Measurements from ENCODE around the gene NCOA3. TPM values are rescaled to one million over a fixed set of nuclear protein-coding genes. Genes with fewer than 3 reads are reported as not detected.

NCOA3 gene
- total RNA-seq, 4 donors from 2014 or later: 26.7 to 40.2 (median 34.5) TPM

DNA sequence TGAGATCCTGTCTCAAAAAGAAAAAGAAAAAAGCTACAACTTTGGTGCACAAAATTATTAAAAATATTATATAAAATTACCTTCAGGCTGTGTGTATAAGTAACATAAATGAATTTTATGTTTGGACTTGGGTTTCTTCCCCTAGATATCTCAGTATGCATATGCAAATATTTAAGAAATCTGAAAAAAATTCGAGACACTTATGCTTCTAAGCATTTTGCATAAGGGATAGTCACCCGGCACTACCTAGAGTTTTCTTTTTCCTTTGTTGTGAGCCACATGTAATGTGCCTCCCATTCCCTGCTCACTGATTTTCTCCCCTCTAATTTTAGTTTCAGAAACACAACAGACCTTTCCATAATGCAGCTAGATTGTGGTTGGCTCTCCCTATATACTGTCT, 79.4 kb downstream of the NCOA3 start:
- no peak for DNase-seq
- Histone ChIP-seq H3K9me3 (no peaks in the 10 kb centered on the region), H3K27ac (no peak overlapping the region), H3K27me3 (no peaks in the 10 kb centered on the region), H3K36me3 (peaks cover 0 to 20% (median 4%) of the 10 kb centered on the region in 3 donors), H3K4me3 (no peak overlapping the region), H3K4me1 (peaks cover 32 to 74% (median 43%) of the 10 kb centered on the region in 3 donors)
- TF ChIP-seq POLR2A (IDR thresholded peaks at IDR 0.05): no peak
- TF ChIP-seq, protein P1, sequence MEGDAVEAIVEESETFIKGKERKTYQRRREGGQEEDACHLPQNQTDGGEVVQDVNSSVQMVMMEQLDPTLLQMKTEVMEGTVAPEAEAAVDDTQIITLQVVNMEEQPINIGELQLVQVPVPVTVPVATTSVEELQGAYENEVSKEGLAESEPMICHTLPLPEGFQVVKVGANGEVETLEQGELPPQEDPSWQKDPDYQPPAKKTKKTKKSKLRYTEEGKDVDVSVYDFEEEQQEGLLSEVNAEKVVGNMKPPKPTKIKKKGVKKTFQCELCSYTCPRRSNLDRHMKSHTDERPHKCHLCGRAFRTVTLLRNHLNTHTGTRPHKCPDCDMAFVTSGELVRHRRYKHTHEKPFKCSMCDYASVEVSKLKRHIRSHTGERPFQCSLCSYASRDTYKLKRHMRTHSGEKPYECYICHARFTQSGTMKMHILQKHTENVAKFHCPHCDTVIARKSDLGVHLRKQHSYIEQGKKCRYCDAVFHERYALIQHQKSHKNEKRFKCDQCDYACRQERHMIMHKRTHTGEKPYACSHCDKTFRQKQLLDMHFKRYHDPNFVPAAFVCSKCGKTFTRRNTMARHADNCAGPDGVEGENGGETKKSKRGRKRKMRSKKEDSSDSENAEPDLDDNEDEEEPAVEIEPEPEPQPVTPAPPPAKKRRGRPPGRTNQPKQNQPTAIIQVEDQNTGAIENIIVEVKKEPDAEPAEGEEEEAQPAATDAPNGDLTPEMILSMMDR (IDR thresholded peaks at IDR 0.05): no peak
- 73 to 81% methylated on average over 2 of the region's 2 CpGs for WGBS, 2 donors
- intact Hi-C loops (cut with DNase I): no loop called here

DNA sequence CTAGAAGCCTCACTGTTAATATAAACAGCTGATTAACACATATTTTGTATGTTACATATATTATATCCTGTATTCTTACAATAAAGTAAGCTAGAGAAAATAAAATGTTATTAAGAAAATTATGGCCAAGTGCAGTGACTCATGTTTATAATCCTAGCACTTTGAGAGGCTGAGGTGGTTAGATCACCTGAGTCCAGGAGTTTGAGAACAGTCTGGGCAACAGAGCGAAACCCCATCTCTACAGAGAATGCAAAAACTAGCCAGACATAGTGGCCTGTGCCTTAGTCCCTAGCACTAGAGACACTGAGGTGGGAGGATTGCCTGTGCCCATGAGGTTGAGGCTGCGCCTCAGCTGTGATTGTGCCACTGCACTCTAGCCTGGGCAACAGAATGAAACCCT, 81.9 kb downstream of the NCOA3 start:
- Histone ChIP-seq H3K36me3 (peaks cover 0 to 42% (median 4%) of the 10 kb centered on the region in 3 donors), H3K27ac (peak overlapping the region in 1 of 4 donors; percentile 13), H3K9me3 (no peaks in the 10 kb centered on the region), H3K4me1 (peaks cover 8 to 49% (median 19%) of the 10 kb centered on the region in 3 donors), H3K4me3 (no peak overlapping the region), H3K27me3 (no peaks in the 10 kb centered on the region)
- TF ChIP-seq, protein P1 (IDR thresholded peaks at IDR 0.05): no peak
- TF ChIP-seq POLR2A (IDR thresholded peaks at IDR 0.05): no peak
- intact Hi-C loops (cut with DNase I): no loop called here
- WGBS, 2 donors: 83 to 93% methylated on average over 2 of the region's 2 CpGs
- DNase-seq: no peak

- peaks cover 0 to 50% (median 4%) of the 10 kb centered on the region in 3 donors for H3K36me3 ChIP-seq
- no peak overlapping the region for H3K4me3 ChIP-seq
- DNase-seq: no peak
- no peaks in the 10 kb centered on the region for H3K9me3 ChIP-seq
- H3K27ac ChIP-seq: no peak overlapping the region
- no peaks in the 10 kb centered on the region for H3K27me3 ChIP-seq
- intact Hi-C loops (cut with DNase I): no loop called here
- WGBS, 2 donors: 77 to 87% methylated on average over 4 to 10 of the region's 10 CpGs
- H3K4me1 ChIP-seq: peaks cover 0 to 32% (median 6%) of the 10 kb centered on the region in 3 donors
- TF ChIP-seq POLR2A (IDR thresholded peaks at IDR 0.05): no peak
- TF ChIP-seq, protein P1 (IDR thresholded peaks at IDR 0.05): no peak
These were observed 83.5 kb downstream of the NCOA3 start for GRCh38 chr20:47585087-47585747.

DNA sequence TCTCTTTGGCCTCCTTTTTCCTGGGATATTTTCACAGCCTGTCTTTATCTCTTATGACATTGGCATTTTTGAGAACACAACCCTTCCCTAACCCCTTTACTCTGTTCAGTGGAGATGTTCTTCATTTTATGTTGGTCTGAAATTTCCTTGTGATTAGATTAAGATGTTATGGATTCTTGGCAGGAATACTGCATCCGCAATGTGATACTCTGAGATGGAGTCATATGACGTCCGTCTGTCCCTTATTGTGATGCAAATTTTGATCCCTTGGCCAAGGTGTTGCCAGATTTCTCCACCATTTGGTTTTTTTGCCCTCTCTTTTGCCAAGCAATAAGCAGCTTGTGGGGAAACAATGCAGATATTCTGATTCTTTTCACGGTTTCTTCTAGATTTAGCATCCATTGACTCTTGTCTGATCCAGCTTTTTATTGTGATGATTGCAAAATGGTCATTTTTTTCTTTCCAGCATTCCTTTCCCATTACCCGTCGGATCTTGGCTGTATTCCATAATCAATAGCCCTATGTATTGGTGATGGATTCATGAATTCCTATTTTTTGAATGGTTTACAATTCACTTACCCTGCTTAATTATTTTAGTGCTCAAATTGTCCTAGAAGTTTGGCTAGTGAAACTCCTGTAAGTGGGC, 85.1 kb downstream of the NCOA3 start:
- Histone ChIP-seq H3K27me3 (no peaks in the 10 kb centered on the region), H3K27ac (no peak overlapping the region), H3K9me3 (no peaks in the 10 kb centered on the region), H3K4me3 (no peak overlapping the region), H3K4me1 (peaks cover 0 to 24% (median 6%) of the 10 kb centered on the region in 3 donors), H3K36me3 (peaks cover 0 to 62% (median 4%) of the 10 kb centered on the region in 3 donors)
- 66 to 67% methylated on average over 6 of the region's 6 CpGs for WGBS, 2 donors
- TF ChIP-seq, protein P1 (IDR thresholded peaks at IDR 0.05): no peak
- TF ChIP-seq POLR2A (IDR thresholded peaks at IDR 0.05): no peak
- no peak for DNase-seq
- intact Hi-C loops (cut with DNase I): no loop called here

DNA sequence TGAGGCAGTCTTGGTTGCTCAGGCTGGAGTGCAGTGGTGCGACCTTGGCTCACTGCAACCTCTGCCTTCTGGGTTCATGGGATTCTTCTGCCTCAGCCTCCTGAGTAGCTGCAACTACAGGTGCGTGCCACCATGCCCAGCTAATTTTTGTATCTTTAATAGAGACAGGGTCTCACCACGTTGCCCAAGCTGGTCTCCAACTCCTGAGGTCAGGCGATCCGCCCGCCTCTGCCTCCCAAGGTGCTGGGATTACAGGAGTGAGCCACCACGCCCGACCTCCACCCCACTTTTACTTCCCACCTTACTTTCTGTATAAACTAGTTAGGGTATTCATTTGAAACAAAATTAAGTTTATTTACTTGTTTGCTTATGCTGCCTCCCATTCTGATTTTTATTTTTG, 86.5 kb downstream of the NCOA3 start:
- intact Hi-C loops (cut with DNase I): no loop called here
- peaks cover 0 to 16% (median 6%) of the 10 kb centered on the region in 3 donors for H3K4me1 ChIP-seq
- WGBS, 2 donors: 95 to 96% methylated on average over 8 of the region's 8 CpGs
- TF ChIP-seq, protein P1 (IDR thresholded peaks at IDR 0.05): no peak
- TF ChIP-seq POLR2A (IDR thresholded peaks at IDR 0.05): no peak
- H3K27ac ChIP-seq: no peak overlapping the region
- peaks cover 0 to 62% (median 4%) of the 10 kb centered on the region in 3 donors for H3K36me3 ChIP-seq
- no peaks in the 10 kb centered on the region for H3K9me3 ChIP-seq
- no peak for DNase-seq
- H3K27me3 ChIP-seq: no peaks in the 10 kb centered on the region
- no peak overlapping the region for H3K4me3 ChIP-seq

All from esophagus squamous epithelium (tissue), 5 donors.